A549 (cell line): ENCODE results near the gene MMD. TPM values are rescaled to one million over a fixed set of nuclear protein-coding genes. Genes with fewer than 3 reads are reported as not detected.

Experiments
- ATAC-seq, 2 experiments: fragments of 200-7000 bp in 1 of 2; fragments of >200 bp in 1 of 2; cut with Nextera tagmentation in 1 of 2; cut with Tn5 transposase in 1 of 2; 3 replicates each; pipeline versions ENCODE4 v1.8.0 to v1.9.1; 2018 to 2020; ENCODE audit warnings: mild to moderate bottlenecking in 1 of 2, moderate library complexity in 1 of 2
- CTCF ChIA-PET: fragments of 300-600 bp; sonication (Branson Sonifier 250); formaldehyde crosslinking; extraction: SDS; loops from one replicate; lab custom pipeline; 2021; ENCODE audit warnings: antibody characterized with exemption, inconsistent platforms; lab: Yijun Ruan, JAX
- POLR2A ChIA-PET: fragments of 350-600 bp; formaldehyde crosslinking; extraction: SDS; loops from one replicate; lab custom pipeline; 2021; ENCODE audit warnings: antibody characterized with exemption, inconsistent platforms; lab: Yijun Ruan, JAX
- DNase-seq, 2 experiments: peaks; one replicate each; pipeline versions ENCODE4 v3.0.0 to v3.0.0-alpha.2; 2011 to 2016; ENCODE audit warnings: low read depth in 1 of 2, low spot score in 1 of 2
- FAIRE-seq: peaks from 2 replicates; lab custom pipeline; 2011; peaks lifted over from hg19 to GRCh38; lab: Jason Lieb, UNC
- H3K27ac ChIP-seq, 2 experiments: fragments of >200 bp; sonication (Bioruptor Twin); formaldehyde crosslinking; 3 replicates each; pipeline ENCODE4 v1.5.1; 2016 to 2017
- H3K4me1 ChIP-seq: fragments of >200 bp; sonication (Bioruptor Twin); formaldehyde crosslinking; 3 replicates; pipeline ENCODE4 v1.6.1; 2016
- H3K4me2 ChIP-seq: fragments of >200 bp; sonication (Bioruptor Twin); formaldehyde crosslinking; 3 replicates; pipeline ENCODE4 v1.6.1; 2016
- H3K4me3 ChIP-seq: fragments of >200 bp; sonication (Bioruptor Twin); formaldehyde crosslinking; 3 replicates; pipeline ENCODE4 v1.5.1; 2016
- H3K9me3 ChIP-seq: fragments of >200 bp; sonication (Bioruptor Twin); formaldehyde crosslinking; 3 replicates; pipeline ENCODE4 v1.6.1; 2016
- BHLHE40 ChIP-seq: IDR thresholded peaks from 2 replicates; pipeline ENCODE4 v1.6.1; 2012; ENCODE audit warnings: low read depth, low read length, inconsistent platforms
- CEBPB ChIP-seq, 2 experiments: fragments of >200 bp in 1 of 2; sonication (Bioruptor Twin) in 1 of 2; formaldehyde crosslinking in 1 of 2; IDR thresholded peaks; 2 replicates each; pipeline ENCODE4 v1.6.1; 2012 to 2016
- EHF ChIP-seq: fragments of 250-450 bp; sonication (Bioruptor Pico); IDR thresholded peaks from 2 replicates; pipeline ENCODE4 v1.5.0; 2020; ENCODE audit warnings: mild to moderate bottlenecking
- EHMT2 ChIP-seq: fragments of 200-600 bp; sonication (generic); IDR thresholded peaks from 2 replicates; pipeline ENCODE4 v1.6.1; 2016; ENCODE audit warnings: antibody characterized with exemption, low read depth, mild to moderate bottlenecking, moderate library complexity
- EP300 ChIP-seq, 2 experiments: fragments of >200 bp; sonication (Bioruptor Twin); formaldehyde crosslinking; IDR thresholded peaks; 2 replicates in 1 of 2; 3 replicates in 1 of 2; pipeline ENCODE4 v1.6.1; 2016 to 2017
- ESRRA ChIP-seq: fragments of 150-350 bp; IDR thresholded peaks from 2 replicates; pipeline ENCODE4 v1.6.1; 2014; ENCODE audit warnings: mild to moderate bottlenecking, low read length, borderline replicate concordance
- FOSB ChIP-seq: fragments of 250-450 bp; sonication (Bioruptor Pico); IDR thresholded peaks from 2 replicates; pipeline ENCODE4 v1.5.0; 2020; ENCODE audit warnings: mild to moderate bottlenecking, moderate library complexity
- HDAC2 ChIP-seq: fragments of 200-600 bp; sonication (generic); IDR thresholded peaks from 2 replicates; pipeline ENCODE4 v1.6.1; 2016
- HEYL ChIP-seq: fragments of 250-450 bp; sonication (Bioruptor Pico); IDR thresholded peaks from 2 replicates; pipeline ENCODE4 v1.8.0; 2021; ENCODE audit warnings: mild to moderate bottlenecking, moderate library complexity
- HOXB5 ChIP-seq: fragments of 250-450 bp; sonication (Bioruptor Pico); IDR thresholded peaks from 2 replicates; pipeline ENCODE4 v1.5.0; 2020; ENCODE audit warnings: mild to moderate bottlenecking, moderate library complexity
- JUN ChIP-seq, 2 experiments: fragments of >200 bp; sonication (Bioruptor Twin); formaldehyde crosslinking; IDR thresholded peaks; 2 replicates in 1 of 2; 3 replicates in 1 of 2; pipeline ENCODE4 v1.6.1; 2016 to 2017
- JUNB ChIP-seq: fragments of >200 bp; sonication (Bioruptor Twin); formaldehyde crosslinking; IDR thresholded peaks from 2 replicates; pipeline ENCODE4 v1.6.1; 2016
- KDM1A ChIP-seq: fragments of 200-600 bp; sonication (generic); IDR thresholded peaks from 2 replicates; pipeline ENCODE4 v1.6.1; 2016; ENCODE audit warnings: low read depth, mild to moderate bottlenecking
- KDM5A ChIP-seq: fragments of 200-600 bp; sonication (generic); IDR thresholded peaks from 2 replicates; pipeline ENCODE4 v1.6.1; 2016; ENCODE audit warnings: antibody characterized with exemption, mild to moderate bottlenecking
- MAFK ChIP-seq: fragments of 450-650 bp; IDR thresholded peaks from 2 replicates; pipeline ENCODE4 v1.6.1; 2014; ENCODE audit not compliant: partially characterized antibody
- NFE2L2 ChIP-seq: fragments of 150-350 bp; conservative IDR thresholded peaks from 2 replicates; pipeline ENCODE4 v1.6.1; 2014; ENCODE audit warnings: low read length
- NPAS2 ChIP-seq: fragments of 250-450 bp; sonication (Bioruptor Pico); IDR thresholded peaks from 2 replicates; pipeline ENCODE4 v1.8.0; 2022; ENCODE audit warnings: mild to moderate bottlenecking, moderate library complexity, borderline replicate concordance
- NR3C1 ChIP-seq: fragments of >200 bp; sonication (Bioruptor Twin); formaldehyde crosslinking; IDR thresholded peaks from 3 replicates; pipeline ENCODE4 v1.6.1; 2017
- PHF8 ChIP-seq: fragments of 200-600 bp; sonication (generic); IDR thresholded peaks from 2 replicates; pipeline ENCODE4 v1.6.1; 2016; ENCODE audit warnings: low read depth, mild to moderate bottlenecking, antibody characterized with exemption, moderate library complexity, borderline replicate concordance
- POLR2A ChIP-seq: IDR thresholded peaks from 2 replicates; pipeline ENCODE4 v1.6.1; 2012; ENCODE audit warnings: mild to moderate bottlenecking, low read length
- POLR2AphosphoS2 ChIP-seq: conservative IDR thresholded peaks from 2 replicates; pipeline ENCODE4 v1.6.1; 2012; ENCODE audit warnings: low read length, improper control_type of control experiment, inconsistent platforms
- RARB ChIP-seq: fragments of 250-450 bp; sonication (Bioruptor Pico); IDR thresholded peaks from 2 replicates; pipeline ENCODE4 v1.8.0; 2021; ENCODE audit warnings: mild to moderate bottlenecking, moderate library complexity
- RCOR1 ChIP-seq: fragments of 150-350 bp; IDR thresholded peaks from 2 replicates; pipeline ENCODE4 v1.6.1; 2014; ENCODE audit warnings: antibody characterized with exemption, low read length, low read depth
- RNF2 ChIP-seq: fragments of 200-600 bp; sonication (generic); IDR thresholded peaks from 2 replicates; pipeline ENCODE4 v1.6.1; 2016; ENCODE audit warnings: low read depth, mild to moderate bottlenecking, antibody characterized with exemption, moderate library complexity, borderline replicate concordance
- SREBF2 ChIP-seq: fragments of 450-650 bp; IDR thresholded peaks from 2 replicates; pipeline ENCODE4 v1.6.1; 2014; ENCODE audit warnings: mild to moderate bottlenecking, moderate library complexity
- TFCP2L1 ChIP-seq: fragments of 250-450 bp; sonication (Bioruptor Pico); IDR thresholded peaks from 2 replicates; pipeline ENCODE4 v1.5.0; 2021; ENCODE audit warnings: mild to moderate bottlenecking
- ZFP36 ChIP-seq: fragments of 450-650 bp; IDR thresholded peaks from 2 replicates; pipeline ENCODE4 v1.6.1; 2014; ENCODE audit warnings: borderline replicate concordance; ENCODE audit not compliant: partially characterized antibody
- ZNF302 ChIP-seq: fragments of 250-450 bp; sonication (Bioruptor Pico); IDR thresholded peaks from 2 replicates; pipeline ENCODE4 v1.9.0; 2021; ENCODE audit warnings: inconsistent platforms, mild to moderate bottlenecking, moderate library complexity
- WGBS: methylation state at CpG from one replicate; pipeline ENCODE4 v1.1.6; 2017; ENCODE audit errors: missing lambda C conversion rate; 5-methylcytosine and 5-hydroxymethylcytosine counted together
- polyA minus RNA-seq: library from RNA; depleted of rRNA, polyadenylated mRNA; stranded (reverse); fragments of >200 nt; gene quantifications from 2 replicates; pipeline ENCODE4 v1.2.3, GENCODE V29; 2011; rRNA and poly(A)+ RNA removed
- polyA plus RNA-seq, 4 experiments: library from polyadenylated mRNA; depleted of rRNA in 3 of 4; stranded (reverse); fragments of >200 nt; fragmentation: RNase III in 1 of 4; extraction: RNeasy Plus Mini Kit Qiagen cat#74134 plus additional on column Dnase treatment in 1 of 4; gene quantifications; 2 replicates in 3 of 4; 3 replicates in 1 of 4; pipeline ENCODE4 v1.2.3, GENCODE V29; 2011 to 2017
- TF ChIP-seq, protein P1 (sequence below): IDR thresholded peaks from 2 replicates; pipeline ENCODE4 v1.6.1; 2012
- TF ChIP-seq, protein P2 (sequence below): fragments of >200 bp; sonication (Bioruptor Twin); formaldehyde crosslinking; IDR thresholded peaks from 3 replicates; pipeline ENCODE4 v1.5.1; 2016
- TF ChIP-seq, protein P3 (sequence below): IDR thresholded peaks from 2 replicates; pipeline ENCODE4 v1.6.1; 2012
- TF ChIP-seq, protein P4 (sequence below): fragments of >200 bp; sonication (Bioruptor Twin); formaldehyde crosslinking; IDR thresholded peaks from 3 replicates; pipeline ENCODE4 v1.6.1; 2016
- TF ChIP-seq, protein P5 (sequence below): fragments of 250-450 bp; sonication (Bioruptor Pico); IDR thresholded peaks from 2 replicates; pipeline ENCODE4 v1.5.0; 2021; ENCODE audit warnings: mild to moderate bottlenecking, moderate library complexity, borderline replicate concordance
- TF ChIP-seq, protein P6 (sequence below): IDR thresholded peaks from 2 replicates; pipeline ENCODE4 v1.6.1; 2012; ENCODE audit warnings: low read depth, borderline replicate concordance

Gene MMD, protein sequence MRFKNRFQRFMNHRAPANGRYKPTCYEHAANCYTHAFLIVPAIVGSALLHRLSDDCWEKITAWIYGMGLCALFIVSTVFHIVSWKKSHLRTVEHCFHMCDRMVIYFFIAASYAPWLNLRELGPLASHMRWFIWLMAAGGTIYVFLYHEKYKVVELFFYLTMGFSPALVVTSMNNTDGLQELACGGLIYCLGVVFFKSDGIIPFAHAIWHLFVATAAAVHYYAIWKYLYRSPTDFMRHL
- polyA plus RNA-seq (2011; rRNA removed) (50.9 and 54.7 TPM in 2 replicates), polyA plus RNA-seq (2017; fragmentation: RNase III; extraction: RNeasy Plus Mini Kit Qiagen cat#74134 plus additional on column Dnase treatment) (16.9 to 25.9 TPM (median 22.5 TPM) in 3 replicates), polyA minus RNA-seq (24.2 and 38.4 TPM in 2 replicates)
- 15.3 and 22.2 TPM in 2 replicates for polyA plus RNA-seq (2012; cell fraction: cytosol; rRNA removed)
- 8.6 and 12.5 TPM in 2 replicates for polyA plus RNA-seq (2012; cell fraction: nucleus; rRNA removed)

DNA sequence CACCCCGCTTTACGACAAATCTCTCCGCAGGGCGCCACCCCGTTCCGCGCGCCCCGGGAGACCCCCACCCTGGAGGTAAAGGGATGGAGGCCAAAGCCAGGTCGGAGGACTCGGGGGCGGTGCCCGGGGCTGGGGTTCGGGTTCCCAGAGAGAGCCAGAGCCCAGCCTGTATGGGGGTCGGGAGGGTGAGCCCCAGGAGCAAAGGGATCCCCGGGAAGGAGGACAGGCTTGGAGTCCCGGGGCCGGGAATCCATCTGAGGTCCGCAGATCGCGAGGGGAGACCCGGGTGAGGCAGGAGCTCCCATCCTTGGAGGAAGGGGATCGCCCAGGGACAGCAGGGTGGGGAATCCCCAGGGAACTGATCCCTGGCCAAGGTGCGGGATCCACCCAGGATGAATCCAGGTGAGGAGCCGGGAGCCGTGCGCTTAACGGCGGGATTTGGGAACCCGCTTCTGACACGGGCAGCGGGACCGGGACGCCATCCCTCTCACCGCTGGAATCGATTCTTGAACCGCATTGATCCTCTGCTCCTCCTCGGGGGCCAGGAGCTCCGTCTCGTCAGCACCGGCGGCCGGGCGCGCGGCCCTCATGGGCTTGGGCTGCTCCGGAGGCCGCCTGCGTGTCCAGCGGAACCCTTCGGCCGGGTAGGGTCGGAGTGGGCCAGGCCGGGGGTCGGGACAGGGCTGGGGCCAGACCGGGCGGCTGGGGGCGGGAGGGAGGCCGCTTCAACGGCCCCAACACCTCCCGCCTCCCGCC is at the start of gene MMD:
Gene MMD (minus strand): TSS at position 657 of the 756 bp plus-strand sequence. CDS start 140 bp downstream, at position 517.
- ChIA-PET CTCF (interaction anchor here (0.6 to 1.6 kb wide), 12 partner anchors 9 to 508 kb away, joined by 3 to 7 read pairs (median 3); no protein-coding TSS in a partner anchor), POLR2A (interaction anchor here (0.7 to 2.4 kb wide), 5 partner anchors 10 to 183 kb away, joined by 3 to 23 read pairs (median 4); no protein-coding TSS in a partner anchor)
- DNase-seq (peak in 1 of 2 experiments; percentile 81), FAIRE-seq (no peak), ATAC-seq (peak; percentile 70 to 77)
- peak within 1 kb of the TSS; percentile 73 for H3K4me3 ChIP-seq
- 1% methylated on average over 15 of the region's 62 CpGs for WGBS
- peak within 1 kb of the TSS; percentile 86 to 92 for H3K27ac ChIP-seq
- H3K4me2 ChIP-seq: peak within 1 kb of the TSS; percentile 88
- peaks cover 10% of the 10 kb centered on the region for H3K9me3 ChIP-seq
- peaks cover 23% of the 10 kb centered on the region for H3K4me1 ChIP-seq
- TF ChIP-seq, protein P1, sequence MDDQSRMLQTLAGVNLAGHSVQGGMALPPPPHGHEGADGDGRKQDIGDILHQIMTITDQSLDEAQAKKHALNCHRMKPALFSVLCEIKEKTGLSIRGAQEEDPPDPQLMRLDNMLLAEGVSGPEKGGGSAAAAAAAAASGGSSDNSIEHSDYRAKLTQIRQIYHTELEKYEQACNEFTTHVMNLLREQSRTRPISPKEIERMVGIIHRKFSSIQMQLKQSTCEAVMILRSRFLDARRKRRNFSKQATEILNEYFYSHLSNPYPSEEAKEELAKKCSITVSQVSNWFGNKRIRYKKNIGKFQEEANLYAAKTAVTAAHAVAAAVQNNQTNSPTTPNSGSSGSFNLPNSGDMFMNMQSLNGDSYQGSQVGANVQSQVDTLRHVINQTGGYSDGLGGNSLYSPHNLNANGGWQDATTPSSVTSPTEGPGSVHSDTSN: no peak
- no peak for TF ChIP-seq HEYL (CRISPR knock-in tag)
- no peak for TF ChIP-seq TFCP2L1 (CRISPR knock-in tag)
- TF ChIP-seq HDAC2: no peak
- no peak for TF ChIP-seq RNF2
- no peak for TF ChIP-seq EP300 (IDR thresholded peaks at IDR 0.05)
- TF ChIP-seq EHF: no peak
- no peak for TF ChIP-seq HOXB5 (CRISPR knock-in tag)
- TF ChIP-seq EHMT2: no peak
- TF ChIP-seq FOSB (CRISPR knock-in tag): no peak
- no peak for TF ChIP-seq RCOR1
- TF ChIP-seq, protein P2, sequence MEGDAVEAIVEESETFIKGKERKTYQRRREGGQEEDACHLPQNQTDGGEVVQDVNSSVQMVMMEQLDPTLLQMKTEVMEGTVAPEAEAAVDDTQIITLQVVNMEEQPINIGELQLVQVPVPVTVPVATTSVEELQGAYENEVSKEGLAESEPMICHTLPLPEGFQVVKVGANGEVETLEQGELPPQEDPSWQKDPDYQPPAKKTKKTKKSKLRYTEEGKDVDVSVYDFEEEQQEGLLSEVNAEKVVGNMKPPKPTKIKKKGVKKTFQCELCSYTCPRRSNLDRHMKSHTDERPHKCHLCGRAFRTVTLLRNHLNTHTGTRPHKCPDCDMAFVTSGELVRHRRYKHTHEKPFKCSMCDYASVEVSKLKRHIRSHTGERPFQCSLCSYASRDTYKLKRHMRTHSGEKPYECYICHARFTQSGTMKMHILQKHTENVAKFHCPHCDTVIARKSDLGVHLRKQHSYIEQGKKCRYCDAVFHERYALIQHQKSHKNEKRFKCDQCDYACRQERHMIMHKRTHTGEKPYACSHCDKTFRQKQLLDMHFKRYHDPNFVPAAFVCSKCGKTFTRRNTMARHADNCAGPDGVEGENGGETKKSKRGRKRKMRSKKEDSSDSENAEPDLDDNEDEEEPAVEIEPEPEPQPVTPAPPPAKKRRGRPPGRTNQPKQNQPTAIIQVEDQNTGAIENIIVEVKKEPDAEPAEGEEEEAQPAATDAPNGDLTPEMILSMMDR: no peak
- TF ChIP-seq JUNB: no peak
- TF ChIP-seq JUN (IDR thresholded peaks at IDR 0.05): peak in 1 of 2 experiments; percentile 35; a peak in 3 of 5 replicates
- TF ChIP-seq ZNF302: no peak
- TF ChIP-seq, protein P3, sequence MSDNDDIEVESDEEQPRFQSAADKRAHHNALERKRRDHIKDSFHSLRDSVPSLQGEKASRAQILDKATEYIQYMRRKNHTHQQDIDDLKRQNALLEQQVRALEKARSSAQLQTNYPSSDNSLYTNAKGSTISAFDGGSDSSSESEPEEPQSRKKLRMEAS: peak; percentile 28; the same call in 1 of the 2 replicates
- no peak for TF ChIP-seq ESRRA
- no peak for TF ChIP-seq NR3C1
- TF ChIP-seq KDM5A: 0 out of 2 replicates have a peak, but pooled peaks have one; percentile 15
- no peak for TF ChIP-seq ZFP36
- no peak for TF ChIP-seq RARB (CRISPR knock-in tag)
- no peak for TF ChIP-seq NFE2L2
- TF ChIP-seq POLR2A: peak; percentile 24; the same call in 1 of the 2 replicates
- no peak for TF ChIP-seq KDM1A
- no peak for TF ChIP-seq SREBF2
- no peak for TF ChIP-seq NPAS2 (CRISPR knock-in tag)
- no peak for TF ChIP-seq BHLHE40
- TF ChIP-seq, protein P4, sequence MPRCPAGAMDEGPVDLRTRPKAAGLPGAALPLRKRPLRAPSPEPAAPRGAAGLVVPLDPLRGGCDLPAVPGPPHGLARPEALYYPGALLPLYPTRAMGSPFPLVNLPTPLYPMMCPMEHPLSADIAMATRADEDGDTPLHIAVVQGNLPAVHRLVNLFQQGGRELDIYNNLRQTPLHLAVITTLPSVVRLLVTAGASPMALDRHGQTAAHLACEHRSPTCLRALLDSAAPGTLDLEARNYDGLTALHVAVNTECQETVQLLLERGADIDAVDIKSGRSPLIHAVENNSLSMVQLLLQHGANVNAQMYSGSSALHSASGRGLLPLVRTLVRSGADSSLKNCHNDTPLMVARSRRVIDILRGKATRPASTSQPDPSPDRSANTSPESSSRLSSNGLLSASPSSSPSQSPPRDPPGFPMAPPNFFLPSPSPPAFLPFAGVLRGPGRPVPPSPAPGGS: peak; percentile 51; the same call in 1 of the 3 replicates
- no peak for TF ChIP-seq CEBPB (IDR thresholded peaks at IDR 0.05)
- TF ChIP-seq, protein P5, sequence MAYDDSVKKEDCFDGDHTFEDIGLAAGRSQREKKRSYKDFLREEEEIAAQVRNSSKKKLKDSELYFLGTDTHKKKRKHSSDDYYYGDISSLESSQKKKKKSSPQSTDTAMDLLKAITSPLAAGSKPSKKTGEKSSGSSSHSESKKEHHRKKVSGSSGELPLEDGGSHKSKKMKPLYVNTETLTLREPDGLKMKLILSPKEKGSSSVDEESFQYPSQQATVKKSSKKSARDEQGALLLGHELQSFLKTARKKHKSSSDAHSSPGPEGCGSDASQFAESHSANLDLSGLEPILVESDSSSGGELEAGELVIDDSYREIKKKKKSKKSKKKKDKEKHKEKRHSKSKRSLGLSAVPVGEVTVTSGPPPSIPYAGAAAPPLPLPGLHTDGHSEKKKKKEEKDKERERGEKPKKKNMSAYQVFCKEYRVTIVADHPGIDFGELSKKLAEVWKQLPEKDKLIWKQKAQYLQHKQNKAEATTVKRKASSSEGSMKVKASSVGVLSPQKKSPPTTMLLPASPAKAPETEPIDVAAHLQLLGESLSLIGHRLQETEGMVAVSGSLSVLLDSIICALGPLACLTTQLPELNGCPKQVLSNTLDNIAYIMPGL: no peak
- no peak for TF ChIP-seq MAFK
- no peak for TF ChIP-seq POLR2AphosphoS2
- TF ChIP-seq, protein P6, sequence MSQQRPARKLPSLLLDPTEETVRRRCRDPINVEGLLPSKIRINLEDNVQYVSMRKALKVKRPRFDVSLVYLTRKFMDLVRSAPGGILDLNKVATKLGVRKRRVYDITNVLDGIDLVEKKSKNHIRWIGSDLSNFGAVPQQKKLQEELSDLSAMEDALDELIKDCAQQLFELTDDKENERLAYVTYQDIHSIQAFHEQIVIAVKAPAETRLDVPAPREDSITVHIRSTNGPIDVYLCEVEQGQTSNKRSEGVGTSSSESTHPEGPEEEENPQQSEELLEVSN: 0 out of 2 replicates have a peak, but pooled peaks have one; percentile 9
- TF ChIP-seq PHF8: peak; percentile 83
